Activated T-cell treated with anti-CD3 and anti-CD28 coated beads for 48 hours (primary cell): ENCODE data around the gene LSAMP.
"Not testable (repeated sequence)": the region's sequence is repeated elsewhere in the genome, so short reads cannot be mapped to it uniquely, and the experiment has no call there.

Experiments used
- DNase-seq: peaks from one replicate; pipeline ENCODE4 v3.0.0-alpha.2; 2020; ENCODE audit warnings: low read depth

LSAMP gene

GRCh38 chr3:115792206-115792955 lies 652.9 kb downstream of the LSAMP start:
- no peak for DNase-seq

- DNase-seq, result not testable (repeated sequence)
Measured at GRCh38 chr3:115791271-115792153, 653.8 kb downstream of the LSAMP start.

- DNase-seq, result peak; percentile 28
Measured at GRCh38 chr3:115790759-115791158, 654.5 kb downstream of the LSAMP start.

- DNase-seq, result no peak
Measured at GRCh38 chr3:115789481-115789880, 655.8 kb downstream of the LSAMP start.

GRCh38 chr3:115788921-115789470 lies 656.3 kb downstream of the LSAMP start:
- DNase-seq, result no peak

GRCh38 chr3:115787818-115788217 lies 657.5 kb downstream of the LSAMP start:
- no peak for DNase-seq

GRCh38 chr3:115785782-115786181 lies 659.5 kb downstream of the LSAMP start:
- no peak for DNase-seq

- DNase-seq, result no peak
Measured at GRCh38 chr3:115784739-115785536, 660.3 kb downstream of the LSAMP start.

- DNase-seq, result peak; percentile 84
Measured at GRCh38 chr3:115783938-115784738, 661.1 kb downstream of the LSAMP start.

GRCh38 chr3:115783426-115783825 lies 661.9 kb downstream of the LSAMP start:
- DNase-seq, result not testable (repeated sequence)

- no peak for DNase-seq
Measured at GRCh38 chr3:115779011-115779410, 666.3 kb downstream of the LSAMP start.

GRCh38 chr3:115772951-115773350 lies 672.3 kb downstream of the LSAMP start:
- no peak for DNase-seq

- DNase-seq, result no peak
Measured at GRCh38 chr3:115768661-115769060, 676.6 kb downstream of the LSAMP start.

GRCh38 chr3:115766587-115767482 lies 678.5 kb downstream of the LSAMP start:
- DNase-seq, result no peak

- no peak for DNase-seq
Measured at GRCh38 chr3:115761927-115762305, 683.4 kb downstream of the LSAMP start.

GRCh38 chr3:115760716-115761115 lies 684.6 kb downstream of the LSAMP start:
- no peak for DNase-seq

GRCh38 chr3:115758076-115758763 lies 687.1 kb downstream of the LSAMP start:
- DNase-seq, result no peak

- not testable (repeated sequence) for DNase-seq
Measured at GRCh38 chr3:115752978-115753377, 692.3 kb downstream of the LSAMP start.
